Peyer's patch (tissue), 4 donors: ENCODE data around the gene CAND2. TPM values are rescaled to one million over a fixed set of nuclear protein-coding genes. Genes with fewer than 3 reads are reported as not detected.

Experiments used
- DNase-seq, 3 donors: peaks; one replicate each; pipeline ENCODE4 v3.0.0-alpha.2; 2017 to 2019
- H3K27ac ChIP-seq, 4 donors: fragments of 200-600 bp; sonication (generic); one replicate each; pipeline ENCODE4 v1.5.1; 2016 to 2019
- H3K27me3 ChIP-seq, 2 donors: fragments of 200-600 bp; sonication (generic); one replicate each; pipeline ENCODE4 v1.5.1; 2019
- H3K36me3 ChIP-seq, 3 donors: fragments of 200-600 bp; sonication (generic); one replicate each; pipeline ENCODE4 v1.5.1; 2016 to 2019
- H3K4me1 ChIP-seq, 4 donors: fragments of 200-600 bp; sonication (generic); one replicate each; pipeline ENCODE4 v1.5.1; 2016 to 2019
- H3K4me3 ChIP-seq, 4 donors: fragments of 200-600 bp; sonication (generic); 1 replicate in 3 of 4; 2 replicates in 1 of 4; pipeline ENCODE4 v1.5.1; 2016 to 2019; ENCODE audit warnings: mild to moderate bottlenecking in 1 of 4
- H3K9me3 ChIP-seq, 4 donors: fragments of 200-600 bp; sonication (generic); one replicate each; pipeline ENCODE4 v1.5.1; 2016 to 2019; ENCODE audit warnings: mild to moderate bottlenecking in 1 of 4
- CTCF ChIP-seq, 6 experiments: fragments of 450-650 bp in 4 of 6; fragments of 200-600 bp in 2 of 6; sonication (generic) in 1 of 6; IDR thresholded peaks; one replicate each; pipeline ENCODE4 v1.5.1; 2017 to 2019; ENCODE audit warnings: antibody characterized with exemption in 6 of 6, mild to moderate bottlenecking in 3 of 6, moderate library complexity in 1 of 6
- POLR2A ChIP-seq, 2 donors: fragments of 450-650 bp; IDR thresholded peaks; one replicate each; pipeline ENCODE4 v1.5.1; 2017; ENCODE audit warnings: antibody characterized with exemption in 2 of 2, mild to moderate bottlenecking in 2 of 2, moderate library complexity in 2 of 2
- total RNA-seq, 4 donors: library from RNA; depleted of rRNA; stranded (reverse); fragments of >200 nt; gene quantifications; one replicate each; pipeline ENCODE4 v1.1.0, GENCODE V29; 2016

Gene CAND2
- total RNA-seq, 4 donors from 2014 or later: 1.4 to 4.1 (median 2.1) TPM

- no peak for TF ChIP-seq POLR2A (IDR thresholded peaks at IDR 0.05)
- no peak for TF ChIP-seq CTCF (IDR thresholded peaks at IDR 0.05)
- Histone ChIP-seq H3K27me3 (no peaks in the 10 kb centered on the region), H3K9me3 (no peaks in the 10 kb centered on the region), H3K4me3 (no peak overlapping the region), H3K27ac (no peak overlapping the region), H3K36me3 (peaks cover 0 to 40% (median 0%) of the 10 kb centered on the region in 3 donors), H3K4me1 (no peaks in the 10 kb centered on the region)
- DNase-seq: no peak
Observed at GRCh38 chr3:12829404-12829803, 32.9 kb downstream of the CAND2 start.

GRCh38 chr3:12829886-12830784 is 33.7 kb downstream of the CAND2 start:
- no peak for DNase-seq
- no peaks in the 10 kb centered on the region for H3K4me1 ChIP-seq
- no peaks in the 10 kb centered on the region for H3K27me3 ChIP-seq
- no peaks in the 10 kb centered on the region for H3K9me3 ChIP-seq
- H3K27ac ChIP-seq: no peak overlapping the region
- H3K4me3 ChIP-seq: no peak overlapping the region
- TF ChIP-seq POLR2A (IDR thresholded peaks at IDR 0.05) (no peak), CTCF (IDR thresholded peaks at IDR 0.05) (no peak)
- peaks cover 0 to 48% (median 0%) of the 10 kb centered on the region in 3 donors for H3K36me3 ChIP-seq

GRCh38 chr3:12830785-12831156 is 34.3 kb downstream of the CAND2 start:
- Histone ChIP-seq H3K27ac (no peak overlapping the region), H3K27me3 (no peaks in the 10 kb centered on the region), H3K4me1 (no peaks in the 10 kb centered on the region), H3K9me3 (no peaks in the 10 kb centered on the region), H3K36me3 (peaks cover 0 to 54% (median 0%) of the 10 kb centered on the region in 3 donors), H3K4me3 (no peak overlapping the region)
- no peak for DNase-seq
- TF ChIP-seq CTCF (IDR thresholded peaks at IDR 0.05) (peak in 2 of 6 experiments; percentile 10 to 25), POLR2A (IDR thresholded peaks at IDR 0.05) (no peak)

- TF ChIP-seq POLR2A (IDR thresholded peaks at IDR 0.05): no peak
- no peak for TF ChIP-seq CTCF (IDR thresholded peaks at IDR 0.05)
- Histone ChIP-seq H3K36me3 (peaks cover 0 to 60% (median 0%) of the 10 kb centered on the region in 3 donors), H3K27me3 (no peaks in the 10 kb centered on the region)
Observed at GRCh38 chr3:12831301-12831866, 34.9 kb downstream of the CAND2 start.

GRCh38 chr3:12832350-12833221 is 36.1 kb downstream of the CAND2 start:
- no peak for TF ChIP-seq POLR2A (IDR thresholded peaks at IDR 0.05)
- TF ChIP-seq CTCF (IDR thresholded peaks at IDR 0.05): no peak
- Histone ChIP-seq H3K9me3 (no peaks in the 10 kb centered on the region), H3K27me3 (no peaks in the 10 kb centered on the region), H3K27ac (no peak overlapping the region), H3K4me1 (peaks cover 0 to 2% (median 0%) of the 10 kb centered on the region in 4 donors), H3K4me3 (no peak overlapping the region), H3K36me3 (peaks cover 0 to 71% (median 0%) of the 10 kb centered on the region in 3 donors)
- no peak for DNase-seq

More at GRCh38 chr3:12831301-12831866, 34.9 kb downstream of the CAND2 start:
- no peaks in the 10 kb centered on the region for H3K9me3 ChIP-seq
- no peak for DNase-seq
- H3K4me3 ChIP-seq: no peak overlapping the region
- H3K27ac ChIP-seq: no peak overlapping the region
- no peaks in the 10 kb centered on the region for H3K4me1 ChIP-seq
